ENCODE measurements around the gene CIB4. TPM values are rescaled to one million over a fixed set of nuclear protein-coding genes. Genes with fewer than 3 reads are reported as not detected.

The CIB4 gene
- total RNA-seq, result not detected

DNA sequence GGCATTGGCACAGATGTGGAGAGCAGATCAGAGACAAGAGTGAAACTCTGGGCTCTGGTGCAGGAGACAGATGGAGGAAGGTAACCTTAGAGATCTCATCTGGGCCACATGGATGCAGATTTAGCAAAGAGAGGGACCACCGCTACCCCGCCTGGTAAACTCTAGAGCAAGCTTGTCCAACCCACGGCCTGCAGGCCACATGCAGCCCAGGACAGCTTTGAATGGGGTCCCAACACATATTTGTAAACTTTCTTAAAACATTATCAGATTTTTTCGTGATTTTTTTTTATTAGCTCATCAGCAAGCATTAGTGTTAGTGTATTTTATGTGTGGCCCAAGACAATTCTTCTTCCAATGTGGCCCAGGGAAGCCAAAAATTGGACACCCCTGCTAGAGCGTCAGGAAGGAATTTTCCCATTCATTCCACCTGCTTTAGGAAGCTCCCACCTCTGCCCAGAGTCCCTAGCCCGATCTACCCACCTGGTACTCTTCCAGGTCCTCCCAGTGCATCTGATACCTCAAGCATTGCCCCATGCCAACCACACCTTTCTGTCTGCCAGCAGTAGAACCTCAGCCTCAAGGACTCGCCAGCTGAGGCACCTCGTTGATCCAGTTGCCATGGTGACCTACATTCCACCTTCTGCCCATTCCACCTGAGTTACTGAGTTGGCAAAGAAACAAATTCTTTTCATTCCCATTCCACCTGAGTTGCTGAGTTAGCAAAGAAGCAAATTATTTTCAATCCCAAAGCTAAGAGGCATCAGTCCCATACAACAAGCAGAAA, at the start of gene CIB4:
CIB4 (minus strand) TSS at position 586 of the 784 bp plus-strand sequence; CDS start at position 534, 52 bp downstream.
- no peak for ATAC-seq
- intact Hi-C loops (cut with DNase I), result no loop called here

DNA sequence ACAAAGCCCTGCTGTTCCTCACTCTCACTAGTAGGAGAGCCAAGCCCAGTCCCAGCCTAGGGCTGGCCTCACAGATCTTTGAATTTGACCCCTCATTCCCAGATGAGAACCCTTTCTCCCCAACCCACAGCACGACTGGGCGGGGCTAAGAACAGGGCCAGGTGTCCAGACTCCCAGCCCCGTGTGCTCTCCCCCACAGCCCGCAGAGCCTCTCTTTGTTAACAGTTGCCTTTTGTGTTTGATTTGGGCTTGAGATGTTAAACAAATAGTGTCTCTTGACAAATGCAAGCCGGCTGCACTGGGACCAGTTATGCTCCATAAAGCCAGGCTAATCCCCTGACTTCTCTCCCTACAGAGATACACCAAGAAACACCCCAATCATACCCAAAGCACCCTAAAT, 46.6 kb upstream of the CIB4 start:
- DNase-seq (ENCODE audit: low spot score) (no peak), ATAC-seq (no peak)
- intact Hi-C loops (cut with DNase I), result no loop called here

More for the DNA sequence above, at the start of gene CIB4:
- DNase-seq (ENCODE audit: low spot score), result peak; percentile 19

DNA sequence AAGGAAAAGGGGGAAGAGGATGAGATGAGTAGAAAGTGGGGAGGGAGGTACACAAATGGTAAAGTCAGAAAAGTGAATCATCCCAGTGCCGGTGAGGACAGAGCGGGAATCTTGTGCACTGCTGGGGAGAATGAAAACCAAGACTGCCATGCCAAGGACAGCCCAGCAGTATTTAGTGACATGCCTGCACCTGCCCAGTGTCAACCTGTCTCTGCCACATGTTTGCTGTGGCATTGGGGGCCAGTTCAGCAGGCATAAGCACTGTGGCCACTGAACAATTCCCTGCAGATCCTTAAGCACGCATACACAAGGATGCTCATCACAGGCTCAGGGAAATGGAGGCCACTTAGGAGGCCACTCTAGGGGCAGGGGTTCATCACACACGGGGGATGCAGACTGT, 46.2 kb upstream of the CIB4 start:
- intact Hi-C loops (cut with DNase I), result no loop called here
- no peak for DNase-seq (ENCODE audit: low spot score)
- ATAC-seq, result no peak

DNA sequence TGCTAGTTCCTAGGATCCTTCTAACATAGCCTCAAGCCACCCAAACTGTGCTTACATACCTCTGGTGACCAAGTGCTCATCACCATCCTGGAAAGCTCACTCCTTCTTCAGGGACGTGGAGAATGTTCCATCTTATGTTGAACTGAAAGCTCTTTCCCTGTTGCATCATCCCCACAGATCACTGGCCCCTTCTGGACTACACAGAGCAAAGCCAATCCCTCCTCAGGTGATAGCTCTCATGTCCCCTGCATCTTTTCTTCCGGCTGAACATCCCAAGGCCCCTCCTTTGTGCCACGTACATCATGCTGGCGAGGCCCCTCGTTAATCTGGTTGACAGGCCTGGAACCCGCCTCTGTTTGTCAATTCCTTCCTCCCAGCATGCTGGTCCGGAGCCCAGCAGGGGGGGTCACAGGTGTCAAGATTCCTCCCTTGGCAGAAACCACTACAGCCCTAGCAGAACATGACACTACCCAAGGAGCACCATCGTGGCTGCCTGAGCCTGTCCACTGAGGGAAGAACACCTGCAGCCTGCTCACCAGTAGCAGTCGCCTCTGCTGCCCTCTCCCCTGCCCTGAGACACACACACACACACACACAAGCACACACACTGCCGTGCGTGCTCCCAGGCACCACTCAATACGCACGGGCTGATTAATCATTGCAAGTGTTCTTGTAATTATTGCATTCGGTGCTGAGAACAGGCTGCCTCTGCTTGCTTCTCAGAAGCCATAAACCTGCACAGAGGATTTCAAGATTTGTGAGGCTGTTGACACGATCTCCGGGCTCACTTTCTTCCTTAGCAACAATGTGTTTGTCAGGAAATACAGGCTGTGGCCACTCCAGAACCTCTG, 45.0 kb upstream of the CIB4 start:
- DNase-seq (ENCODE audit: low spot score), result no peak
- no peak for ATAC-seq
- intact Hi-C loops (cut with DNase I), result no loop called here

DNA sequence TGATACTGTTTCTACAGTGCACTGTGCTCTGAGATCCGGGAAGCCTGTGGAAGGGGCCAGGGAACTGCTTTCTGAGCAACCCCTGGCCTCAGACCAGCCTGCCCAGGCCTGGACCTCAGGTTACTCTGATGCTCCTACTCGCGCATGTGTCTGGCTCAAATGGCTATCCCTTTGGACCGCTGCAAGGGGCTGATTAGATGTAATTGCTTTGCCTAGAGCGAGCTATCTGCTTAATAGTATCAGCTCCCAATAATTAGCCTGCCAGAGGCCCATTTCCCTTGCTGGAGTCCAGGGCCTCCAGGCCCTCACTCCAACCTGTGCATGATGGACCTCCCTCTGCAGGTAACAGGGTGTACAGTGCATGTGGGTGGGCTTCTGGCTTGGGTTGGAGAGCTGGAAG, 44.2 kb upstream of the CIB4 start:
- DNase-seq (ENCODE audit: low spot score) (no peak), ATAC-seq (no peak)
- intact Hi-C loops (cut with DNase I), result no loop called here

GRCh38 chr2:26683583-26683982, 42.4 kb upstream of the CIB4 start:
- intact Hi-C loops (cut with DNase I), result no loop called here
- DNase-seq (ENCODE audit: low spot score) (no peak), ATAC-seq (no peak)

GRCh38 chr2:26682155-26682554, 41.0 kb upstream of the CIB4 start:
- intact Hi-C loops (cut with DNase I), result no loop called here
- ATAC-seq, result no peak
- DNase-seq (ENCODE audit: low spot score), result no peak

DNA sequence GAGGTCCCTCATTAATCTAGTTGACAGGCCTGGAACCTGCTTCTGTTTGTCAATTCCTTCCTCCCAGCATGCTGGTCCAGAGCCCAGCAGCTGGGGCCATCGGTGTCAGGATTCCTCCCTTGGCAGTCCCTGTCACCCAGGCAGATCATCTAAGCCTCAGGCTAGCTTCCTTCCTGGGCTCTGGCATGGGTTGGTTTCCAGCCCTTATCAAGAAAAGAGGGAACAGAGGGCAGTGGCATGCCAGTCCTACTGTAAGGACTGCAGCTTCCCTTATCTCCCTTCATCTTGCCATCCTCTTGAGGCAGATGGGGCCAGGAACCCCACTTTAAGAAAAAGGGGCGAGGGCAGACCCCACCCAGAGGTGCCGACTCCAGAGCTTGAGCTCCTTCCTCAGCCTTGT, 40.5 kb upstream of the CIB4 start:
- DNase-seq (ENCODE audit: low spot score), result no peak
- intact Hi-C loops (cut with DNase I), result no loop called here
- ATAC-seq, result no peak

- DNase-seq (ENCODE audit: low spot score) (no peak), ATAC-seq (no peak)
- intact Hi-C loops (cut with DNase I), result no loop called here
These were observed 38.7 kb upstream of the CIB4 start for GRCh38 chr2:26679867-26680266.

GRCh38 chr2:26678035-26678434, 36.9 kb upstream of the CIB4 start:
- no peak for ATAC-seq
- intact Hi-C loops (cut with DNase I), result no loop called here
- DNase-seq (ENCODE audit: low spot score), result no peak

- DNase-seq (ENCODE audit: low spot score), result no peak
- intact Hi-C loops (cut with DNase I), result no loop called here
- no peak for ATAC-seq
These were observed 34.6 kb upstream of the CIB4 start for GRCh38 chr2:26675651-26676255.

DNA sequence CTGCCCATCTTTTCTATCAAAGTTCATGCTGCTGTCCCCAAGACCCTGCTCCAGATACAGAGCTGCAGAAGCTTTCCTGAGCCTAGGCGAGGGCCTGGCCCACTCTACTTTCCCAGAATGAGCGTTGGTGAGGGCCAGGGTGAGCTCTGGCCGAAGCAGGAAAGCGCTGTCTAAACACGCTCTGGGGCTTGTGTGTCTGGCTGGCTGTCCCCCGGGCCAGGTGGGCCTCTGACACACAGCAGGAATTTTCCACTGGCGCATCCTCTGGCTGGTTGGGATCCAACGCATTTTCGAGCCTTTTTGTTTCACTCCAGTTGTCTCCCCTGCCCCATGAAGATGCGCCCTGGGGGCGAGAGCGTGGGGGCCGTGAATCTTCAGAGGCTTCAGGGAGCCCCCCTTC, 33.6 kb upstream of the CIB4 start:
- intact Hi-C loops (cut with DNase I), result no loop called here
- ATAC-seq (no peak), DNase-seq (ENCODE audit: low spot score) (no peak)

GRCh38 chr2:26674002-26674751, 33.0 kb upstream of the CIB4 start:
- DNase-seq (ENCODE audit: low spot score) (peak; percentile 31), ATAC-seq (no peak)
- intact Hi-C loops (cut with DNase I), result no loop called here

GRCh38 chr2:26672818-26673393, 31.7 kb upstream of the CIB4 start:
- intact Hi-C loops (cut with DNase I), result no loop called here
- DNase-seq (ENCODE audit: low spot score), result no peak
- ATAC-seq, result no peak

- DNase-seq (ENCODE audit: low spot score) (no peak), ATAC-seq (no peak)
- intact Hi-C loops (cut with DNase I), result no loop called here
These were observed 31.1 kb upstream of the CIB4 start for GRCh38 chr2:26672112-26672817.

GRCh38 chr2:26671691-26672090, 30.5 kb upstream of the CIB4 start:
- intact Hi-C loops (cut with DNase I), result no loop called here
- no peak for ATAC-seq
- no peak for DNase-seq (ENCODE audit: low spot score)

DNA sequence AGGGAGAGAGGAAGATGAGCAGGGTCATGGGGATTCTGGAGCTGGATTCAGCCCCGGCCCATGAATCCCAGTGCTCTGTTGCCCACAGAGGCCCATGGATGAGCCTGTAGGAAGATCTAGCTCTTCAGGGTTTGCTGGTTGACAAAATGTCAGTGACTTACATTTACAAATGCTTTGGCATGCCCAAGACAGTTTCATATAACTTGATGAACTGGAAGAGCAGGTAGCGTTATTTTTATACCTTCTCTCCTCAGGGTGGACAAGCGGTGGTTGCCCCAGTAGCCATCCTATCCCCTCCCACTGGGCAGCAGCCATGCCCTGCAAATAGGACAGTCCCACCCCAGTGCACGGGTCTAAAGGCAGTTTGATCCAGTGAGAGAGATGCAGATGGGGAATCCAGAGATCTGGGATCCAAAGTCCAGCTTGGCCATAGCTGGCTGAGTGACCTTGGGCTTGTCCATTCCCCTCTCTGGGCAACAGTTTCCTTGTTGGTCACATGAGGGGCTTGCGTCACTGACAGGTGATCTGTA, 29.8 kb upstream of the CIB4 start:
- no peak for DNase-seq (ENCODE audit: low spot score)
- intact Hi-C loops (cut with DNase I), result no loop called here
- ATAC-seq, result no peak

- intact Hi-C loops (cut with DNase I), result no loop called here
- ATAC-seq, result no peak
- peak; percentile 31 for DNase-seq (ENCODE audit: low spot score)
These were observed 29.0 kb upstream of the CIB4 start for GRCh38 chr2:26670171-26670570.
